Endodermal cell (in vitro differentiated cells): ENCODE measurements around the gene MECR. TPM values are rescaled to one million over a fixed set of nuclear protein-coding genes. Genes with fewer than 3 reads are reported as not detected.

Source experiments
- DNase-seq: peaks from one replicate; pipeline ENCODE4 v3.0.0-alpha.2; 2017
- H3K27ac ChIP-seq: 2 replicates; pipeline ENCODE4 v1.5.1; 2013; ENCODE audit warnings: mild to moderate bottlenecking, low read depth, low read length, moderate library complexity
- H3K27me3 ChIP-seq: 2 replicates; pipeline ENCODE4 v1.6.1; 2013; ENCODE audit warnings: mild to moderate bottlenecking, low read length, moderate library complexity; ENCODE audit not compliant: insufficient read depth, control insufficient read depth, poor library complexity, severe bottlenecking
- H3K36me3 ChIP-seq: 2 replicates; pipeline ENCODE4 v1.7.0; 2013; ENCODE audit warnings: mild to moderate bottlenecking, low read length, moderate library complexity; ENCODE audit not compliant: control insufficient read depth, insufficient read depth
- H3K4me1 ChIP-seq: one replicate; pipeline ENCODE4 v1.7.0; 2013; ENCODE audit warnings: low read length; ENCODE audit not compliant: control insufficient read depth, insufficient read depth
- H3K4me3 ChIP-seq: 2 replicates; pipeline ENCODE4 v1.5.1; 2013; ENCODE audit warnings: mild to moderate bottlenecking, low read length, moderate library complexity
- H3K9ac ChIP-seq: 2 replicates; pipeline ENCODE4 v1.6.1; 2013; ENCODE audit warnings: mild to moderate bottlenecking, low read length, moderate library complexity; ENCODE audit not compliant: poor library complexity, severe bottlenecking; ENCODE audit errors: extremely low read depth
- H3K9me3 ChIP-seq: 2 replicates; pipeline ENCODE4 v1.6.1; 2013; ENCODE audit warnings: mild to moderate bottlenecking, low read length, moderate library complexity; ENCODE audit not compliant: control insufficient read depth
- H3K27ac Mint-ChIP-seq: 2 replicates; pipeline ENCODE4 v1.8.0; 2020; ENCODE audit warnings: mixed read lengths
- H3K27me3 Mint-ChIP-seq: 2 replicates; pipeline ENCODE4 v1.8.0; 2021; ENCODE audit warnings: mild to moderate bottlenecking, mixed read lengths; ENCODE audit not compliant: insufficient read depth
- H3K36me3 Mint-ChIP-seq: 2 replicates; pipeline ENCODE4 v1.8.0; 2020; ENCODE audit warnings: low read depth, mixed read lengths
- H3K4me1 Mint-ChIP-seq: 2 replicates; pipeline ENCODE4 v1.8.0; 2020; ENCODE audit warnings: mixed read lengths
- H3K4me3 Mint-ChIP-seq: 2 replicates; pipeline ENCODE4 v1.8.0; 2020; ENCODE audit warnings: mild to moderate bottlenecking, moderate library complexity, mixed read lengths
- H3K9me3 Mint-ChIP-seq: 2 replicates; pipeline ENCODE4 v1.8.0; 2020; ENCODE audit warnings: mild to moderate bottlenecking, mixed read lengths
- CTCF ChIP-seq: fragments of 200-600 bp; sonication (generic); conservative IDR thresholded peaks from 2 replicates; pipeline ENCODE4 v1.5.0; 2021; ENCODE audit warnings: antibody characterized with exemption, mild to moderate bottlenecking
- WGBS, 2 experiments: methylation state at CpG; one replicate each; pipeline versions ENCODE4 v1.1.5 to v1.1.7; 2013; ENCODE audit warnings: missing lambda C conversion rate in 2 of 2, mixed read lengths in 1 of 2; ENCODE audit not compliant: insufficient coverage in 1 of 2, insufficient read length in 1 of 2; 5-methylcytosine and 5-hydroxymethylcytosine counted together
- total RNA-seq, 2 donors: library from RNA; stranded (reverse); fragmentation: NEBNext Ultra II Directional in 1 of 2; extraction: Animal tissue kit (Norgen Biotek cat#: 25700) in 1 of 2; gene quantifications; 2 replicates in 1 of 2; 3 replicates in 1 of 2; pipeline ENCODE4 v1.2.1, GENCODE V29; 2021

Gene MECR
- total RNA-seq, 2 donors from 2014 or later = 33.3 to 38.2 TPM

- no peaks in the 10 kb centered on the region for H3K36me3 ChIP-seq
- H3K27ac ChIP-seq = no peak overlapping the region
- Mint-ChIP-seq H3K9me3 (no peaks in the 10 kb centered on the region), H3K4me1 (peaks cover 26% of the 10 kb centered on the region), H3K27ac (no peak overlapping the region), H3K27me3 (peaks cover 21% of the 10 kb centered on the region), H3K36me3 (no peaks in the 10 kb centered on the region), H3K4me3 (no peak overlapping the region)
- H3K4me1 ChIP-seq = peaks cover 21% of the 10 kb centered on the region
- peak; percentile 83 for DNase-seq
- TF ChIP-seq CTCF = no peak
- peaks cover 17% of the 10 kb centered on the region for H3K27me3 ChIP-seq
- H3K9me3 ChIP-seq = no peaks in the 10 kb centered on the region
- no peak overlapping the region for H3K9ac ChIP-seq
- 79 to 83% methylated on average over 10 to 16 of the region's 16 CpGs for WGBS, 2 experiments
- no peak overlapping the region for H3K4me3 ChIP-seq
Measured at GRCh38 chr1:29243023-29243870, 12.5 kb upstream of the MECR start.

GRCh38 chr1:29240986-29241385, 10.3 kb upstream of the MECR start:
- Mint-ChIP-seq H3K27ac (no peak overlapping the region), H3K4me1 (peaks cover 24% of the 10 kb centered on the region), H3K9me3 (no peaks in the 10 kb centered on the region), H3K27me3 (peaks cover 31% of the 10 kb centered on the region), H3K36me3 (no peaks in the 10 kb centered on the region), H3K4me3 (no peak overlapping the region)
- WGBS, 2 experiments = 86% methylated on average over 2 of the region's 2 CpGs; no CpG with 5 or more reads in 1 of the 2 experiments
- Histone ChIP-seq H3K4me1 (peaks cover 21% of the 10 kb centered on the region), H3K36me3 (no peaks in the 10 kb centered on the region), H3K9me3 (no peaks in the 10 kb centered on the region), H3K27me3 (peaks cover 31% of the 10 kb centered on the region), H3K4me3 (no peak overlapping the region), H3K9ac (no peak overlapping the region), H3K27ac (no peak overlapping the region)
- DNase-seq = no peak
- TF ChIP-seq CTCF = no peak

- peaks cover 37% of the 10 kb centered on the region for H3K27me3 Mint-ChIP-seq
- peak; percentile 60 for TF ChIP-seq CTCF
- H3K4me3 ChIP-seq = no peak overlapping the region
- no peak overlapping the region for H3K9ac ChIP-seq
- H3K4me3 Mint-ChIP-seq = no peak overlapping the region
- peaks cover 37% of the 10 kb centered on the region for H3K27me3 ChIP-seq
- peak; percentile 79 for DNase-seq
- peaks cover 24% of the 10 kb centered on the region for H3K4me1 Mint-ChIP-seq
- no peaks in the 10 kb centered on the region for H3K36me3 Mint-ChIP-seq
- H3K4me1 ChIP-seq = peaks cover 21% of the 10 kb centered on the region
- H3K9me3 Mint-ChIP-seq = no peaks in the 10 kb centered on the region
- WGBS, 2 experiments = 14 to 43% methylated on average over 1 to 4 of the region's 4 CpGs
- H3K27ac Mint-ChIP-seq = no peak overlapping the region
- no peaks in the 10 kb centered on the region for H3K36me3 ChIP-seq
- H3K27ac ChIP-seq = no peak overlapping the region
- H3K9me3 ChIP-seq = no peaks in the 10 kb centered on the region
Measured at GRCh38 chr1:29240400-29240837, 9.7 kb upstream of the MECR start.
